Glutamatergic neuron (in vitro differentiated cells): ENCODE data around the gene CNTN6. TPM values are rescaled to one million over a fixed set of nuclear protein-coding genes. Genes with fewer than 3 reads are reported as not detected.

Source experiments
- DNase-seq: peaks from one replicate; pipeline ENCODE4 v3.0.0; 2022
- H3K27ac Mint-ChIP-seq: one replicate; pipeline ENCODE4 v1.8.0; 2020; ENCODE audit warnings: mild to moderate bottlenecking, mixed read lengths, inconsistent platforms; ENCODE audit not compliant: unreplicated experiment
- H3K27me3 Mint-ChIP-seq: one replicate; pipeline ENCODE4 v1.8.0; 2020; ENCODE audit warnings: mild to moderate bottlenecking, moderate library complexity, mixed read lengths, inconsistent platforms; ENCODE audit not compliant: unreplicated experiment
- H3K36me3 Mint-ChIP-seq: one replicate; pipeline ENCODE4 v1.8.0; 2020; ENCODE audit warnings: mild to moderate bottlenecking, mixed read lengths, inconsistent platforms; ENCODE audit not compliant: unreplicated experiment
- H3K4me1 Mint-ChIP-seq: one replicate; pipeline ENCODE4 v1.8.0; 2020; ENCODE audit warnings: mild to moderate bottlenecking, low read depth, mixed read lengths, inconsistent platforms; ENCODE audit not compliant: unreplicated experiment
- H3K4me3 Mint-ChIP-seq: one replicate; pipeline ENCODE4 v1.8.0; 2020; ENCODE audit warnings: mild to moderate bottlenecking, mixed read lengths, inconsistent platforms; ENCODE audit not compliant: unreplicated experiment
- H3K9me3 Mint-ChIP-seq: one replicate; pipeline ENCODE4 v1.8.0; 2020; ENCODE audit warnings: mild to moderate bottlenecking, moderate library complexity, mixed read lengths, inconsistent platforms; ENCODE audit not compliant: unreplicated experiment
- CTCF ChIP-seq: fragments of 200-600 bp; sonication (generic); IDR thresholded peaks from one replicate; pipeline ENCODE4 v1.5.0; 2021; ENCODE audit not compliant: partially characterized antibody, unreplicated experiment
- long read RNA-seq: library from polyadenylated mRNA; unstranded; transcript quantifications from one replicate; pipeline ENCODE4 v2.0.0, GENCODE V29; 2020; ENCODE audit not compliant: unreplicated experiment
- total RNA-seq: library from RNA; stranded (reverse); fragmentation: NEBNext Ultra II Directional; extraction: Animal tissue kit (Norgen Biotek cat#: 25700); gene quantifications from one replicate; pipeline ENCODE4 v1.2.1, GENCODE V29; 2021; ENCODE audit not compliant: unreplicated experiment

CNTN6 gene
- total RNA-seq, result 23.2 TPM
- long read RNA-seq, partial matches to known transcripts, result 1 of 7 reads
- long read RNA-seq, other reads (novel, unspliced or antisense), result 4 of 7 reads

DNA sequence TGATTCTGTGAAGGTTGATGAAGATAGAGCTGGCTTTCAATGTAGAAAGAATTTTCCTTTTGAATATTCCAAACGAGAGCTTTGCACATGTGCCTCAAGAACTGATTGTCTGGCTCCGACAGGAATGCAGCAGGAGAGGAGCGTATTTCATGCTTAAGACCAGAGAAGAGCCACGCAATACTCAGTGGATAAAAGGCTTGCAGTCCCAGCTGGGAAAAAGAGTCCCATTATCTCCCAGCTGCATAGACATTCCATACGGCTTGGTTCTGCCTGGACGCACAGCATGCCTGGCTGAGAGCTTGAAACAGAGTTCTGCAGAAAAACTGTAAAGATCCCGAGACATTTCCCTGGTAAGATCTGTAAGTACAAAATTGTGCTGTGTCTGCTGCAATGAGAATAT lies at the start of gene CNTN6:
CNTN6 (plus strand) TSS at position 254 of the 400 bp plus-strand sequence. CDS start 54,985 bp downstream, outside the sequence.
- Mint-ChIP-seq H3K9me3 (peaks cover 9% of the 10 kb centered on the region), H3K4me1 (peaks cover 27% of the 10 kb centered on the region), H3K36me3 (no peaks in the 10 kb centered on the region), H3K27ac (peak within 1 kb of the TSS; percentile 97), H3K27me3 (no peaks in the 10 kb centered on the region), H3K4me3 (peak within 1 kb of the TSS; percentile 90)
- TF ChIP-seq CTCF, result no peak
- DNase-seq, result peak; percentile 43

DNA sequence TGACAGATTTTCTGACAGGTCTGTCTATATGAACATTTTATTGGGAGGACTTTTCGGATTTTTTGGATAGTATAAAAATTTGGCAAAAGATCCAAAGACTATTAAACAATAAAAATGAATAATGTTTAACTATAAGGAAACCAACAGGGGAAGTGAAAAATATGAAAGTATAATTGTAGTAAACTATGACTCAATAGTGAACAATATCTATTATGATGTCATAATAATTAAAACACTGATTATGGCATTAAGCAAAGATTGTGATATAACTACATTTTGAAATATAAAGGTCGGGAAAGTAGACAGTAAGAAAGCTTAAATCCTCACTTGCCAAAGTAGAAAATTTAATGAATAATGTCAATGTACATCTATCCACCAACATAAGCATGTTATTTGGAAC lies 44.3 kb upstream of the CNTN6 start:
- Mint-ChIP-seq H3K27me3 (no peaks in the 10 kb centered on the region), H3K9me3 (no peaks in the 10 kb centered on the region), H3K4me1 (no peaks in the 10 kb centered on the region), H3K4me3 (no peak overlapping the region), H3K27ac (no peak overlapping the region), H3K36me3 (peaks cover 6% of the 10 kb centered on the region)
- no peak for DNase-seq
- TF ChIP-seq CTCF, result no peak

GRCh38 chr3:1055870-1056269 lies 37.0 kb upstream of the CNTN6 start:
- TF ChIP-seq CTCF, result no peak
- H3K4me1 Mint-ChIP-seq, result no peaks in the 10 kb centered on the region
- no peaks in the 10 kb centered on the region for H3K36me3 Mint-ChIP-seq
- no peak overlapping the region for H3K4me3 Mint-ChIP-seq
- DNase-seq, result no peak
- H3K9me3 Mint-ChIP-seq, result no peaks in the 10 kb centered on the region
- peaks cover 1% of the 10 kb centered on the region for H3K27me3 Mint-ChIP-seq
- no peak overlapping the region for H3K27ac Mint-ChIP-seq

- DNase-seq, result no peak
- H3K4me3 Mint-ChIP-seq, result no peak overlapping the region
- no peak for TF ChIP-seq CTCF
- H3K4me1 Mint-ChIP-seq, result no peaks in the 10 kb centered on the region
- no peak overlapping the region for H3K27ac Mint-ChIP-seq
- no peaks in the 10 kb centered on the region for H3K9me3 Mint-ChIP-seq
- no peaks in the 10 kb centered on the region for H3K36me3 Mint-ChIP-seq
- peaks cover 1% of the 10 kb centered on the region for H3K27me3 Mint-ChIP-seq
These were observed 36.1 kb upstream of the CNTN6 start for GRCh38 chr3:1056744-1057143.

DNA sequence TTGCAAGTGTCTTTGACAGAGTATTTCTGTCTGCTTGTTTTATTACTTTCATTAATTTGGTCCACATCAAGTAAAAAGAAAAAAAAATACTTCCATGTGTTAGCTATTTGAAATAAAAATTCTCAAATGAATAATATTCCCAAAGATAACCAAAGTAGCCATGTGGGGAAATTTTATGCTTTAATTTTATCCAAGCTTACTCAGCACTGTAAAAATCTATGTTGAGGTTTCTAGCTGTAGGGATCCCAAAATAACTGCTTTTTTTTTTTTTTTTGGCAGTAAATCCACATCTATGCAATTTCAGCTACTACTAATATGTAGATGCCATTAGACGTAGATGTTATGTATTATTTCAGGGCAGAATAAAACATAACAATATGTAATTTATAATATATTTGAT lies 35.4 kb upstream of the CNTN6 start:
- no peaks in the 10 kb centered on the region for H3K36me3 Mint-ChIP-seq
- TF ChIP-seq CTCF, result no peak
- H3K9me3 Mint-ChIP-seq, result no peaks in the 10 kb centered on the region
- H3K4me1 Mint-ChIP-seq, result no peaks in the 10 kb centered on the region
- H3K4me3 Mint-ChIP-seq, result no peak overlapping the region
- no peak for DNase-seq
- no peak overlapping the region for H3K27ac Mint-ChIP-seq
- peaks cover 1% of the 10 kb centered on the region for H3K27me3 Mint-ChIP-seq
